ENCODE results near the gene ITGB4. TPM values are rescaled to one million over a fixed set of nuclear protein-coding genes. Genes with fewer than 3 reads are reported as not detected.

The ITGB4 gene
- total and polyA plus RNA-seq, 9 of the 15 experiments (the other 6 are each of a cell fraction or from before 2014, with no cell fraction given): 0.05 to 2.8 (median 0.76) TPM; not detected in 3

GRCh38 chr17:75692976-75693375 is 28.3 kb upstream of the ITGB4 start:
- intact Hi-C loops (cut with micrococcal nuclease): no loop called here
- no peak overlapping the region for H3K4me2 ChIP-seq (ENCODE audit: insufficient read depth, low read length)

More at GRCh38 chr17:75692976-75693375, 28.3 kb upstream of the ITGB4 start:
- Histone ChIP-seq H3K9ac (ENCODE audit: insufficient read depth in 1 of 2, low read depth in 2 of 2, low read length in 2 of 2) (0 out of 4 replicates have a peak overlapping the region, but pooled peaks of 1 of the 2 experiments have one; percentile 43), H3K9me3 (replicated peaks; ENCODE audit: control insufficient read depth, insufficient read depth, low read depth, low read length) (no peaks in the 10 kb centered on the region), H2AFZ (ENCODE audit: low read depth, low read length) (no peak overlapping the region), H3K27me3 (ENCODE audit: control insufficient read depth in 2 of 2, insufficient read depth in 2 of 2, low read length in 2 of 2) (no peaks in the 10 kb centered on the region), H3K4me3 (no peak overlapping the region), H3K9me1 (ENCODE audit: control insufficient read depth, insufficient read depth, low read length) (peaks cover 5% of the 10 kb centered on the region), H3K4me1 (replicated peaks in 1 of 2; ENCODE audit: control insufficient read depth in 2 of 2, insufficient read depth in 2 of 2, low read length in 2 of 2) (no peaks in the 10 kb centered on the region; a peak in 1 of 5 replicates), H3K79me2 (ENCODE audit: control insufficient read depth, insufficient read depth, low read length) (0 out of 3 replicates have a peak, but pooled peaks cover 8% of the 10 kb centered on the region), H3K36me3 (ENCODE audit: control insufficient read depth, insufficient read depth, low read length) (peaks cover 76% of the 10 kb centered on the region; the same call in 2 of the 3 replicates), H3K27ac (ENCODE audit: extremely low read depth, low read depth, low read length) (no peak overlapping the region), H4K20me1 (replicated peaks; ENCODE audit: control insufficient read depth, insufficient read depth, low read length) (0 out of 2 replicates have a peak, but pooled peaks cover 11% of the 10 kb centered on the region)
- DNase-seq (ENCODE audit: extremely low read depth in 1 of 4, low spot score in 3 of 4) (no peak), FAIRE-seq (no peak), ATAC-seq (no peak)
- no TSS peak for BruUV-seq (replicated peaks)
- 91% methylated on average over 13 of the region's 13 CpGs for whole genome bisulfite sequencing (ENCODE audit: insufficient coverage, low coverage, missing lambda C conversion rate)
- TF ChIP-seq NR2F6 (CRISPR knock-in tag; IDR thresholded peaks at IDR 0.05) (no peak), PREB (CRISPR knock-in tag; IDR thresholded peaks at IDR 0.05) (no peak), ZBTB43 (CRISPR knock-in tag; IDR thresholded peaks at IDR 0.05) (no peak), PCBP1 (IDR thresholded peaks at IDR 0.05; ENCODE audit: low read depth, low read length, poor library complexity, severe bottlenecking) (no peak), ZNF507 (tag; conservative IDR thresholded peaks at IDR 0.05) (no peak), EP400 (IDR thresholded peaks at IDR 0.05) (no peak), GTF2F1 (IDR thresholded peaks at IDR 0.05; ENCODE audit: low read depth, low read length) (no peak), ZNF785 (CRISPR knock-in tag; IDR thresholded peaks at IDR 0.05) (no peak), ZNF282 (CRISPR knock-in tag; IDR thresholded peaks at IDR 0.05) (no peak), ZNF518B (CRISPR knock-in tag; IDR thresholded peaks at IDR 0.05) (no peak), USF2 (CRISPR knock-in tag; IDR thresholded peaks at IDR 0.05) (no peak), RAD21 (CRISPR knock-in tag; conservative IDR thresholded peaks at IDR 0.05 in 1 of 2, IDR thresholded peaks at IDR 0.05 in 1 of 2) (no peak), ERF (CRISPR knock-in tag; IDR thresholded peaks at IDR 0.05) (no peak), ZNF77 (CRISPR knock-in tag; IDR thresholded peaks at IDR 0.05) (no peak), IRF1 (CRISPR knock-in tag; IDR thresholded peaks at IDR 0.05; ENCODE audit: borderline replicate concordance) (no peak), GABPB1 (CRISPR knock-in tag; IDR thresholded peaks at IDR 0.05) (no peak)
- in situ Hi-C loops (cut with MboI): no loop called here
- ChIA-PET POLR2A (interaction anchor here (0.6 to 1.4 kb wide), 4 partner anchors 9 to 85 kb away, joined by 3 to 13 read pairs (median 4); no protein-coding TSS in a partner anchor), CTCF (ENCODE audit: low intra/inter-chr PET ratio) (no interaction called here)

All from K562 (cell line).